Measurements from ENCODE around the gene OLR1.
"Not testable (repeated sequence)": the region's sequence is repeated elsewhere in the genome, so short reads cannot be mapped to it uniquely, and the experiment has no call there.

OLR1 gene

DNA sequence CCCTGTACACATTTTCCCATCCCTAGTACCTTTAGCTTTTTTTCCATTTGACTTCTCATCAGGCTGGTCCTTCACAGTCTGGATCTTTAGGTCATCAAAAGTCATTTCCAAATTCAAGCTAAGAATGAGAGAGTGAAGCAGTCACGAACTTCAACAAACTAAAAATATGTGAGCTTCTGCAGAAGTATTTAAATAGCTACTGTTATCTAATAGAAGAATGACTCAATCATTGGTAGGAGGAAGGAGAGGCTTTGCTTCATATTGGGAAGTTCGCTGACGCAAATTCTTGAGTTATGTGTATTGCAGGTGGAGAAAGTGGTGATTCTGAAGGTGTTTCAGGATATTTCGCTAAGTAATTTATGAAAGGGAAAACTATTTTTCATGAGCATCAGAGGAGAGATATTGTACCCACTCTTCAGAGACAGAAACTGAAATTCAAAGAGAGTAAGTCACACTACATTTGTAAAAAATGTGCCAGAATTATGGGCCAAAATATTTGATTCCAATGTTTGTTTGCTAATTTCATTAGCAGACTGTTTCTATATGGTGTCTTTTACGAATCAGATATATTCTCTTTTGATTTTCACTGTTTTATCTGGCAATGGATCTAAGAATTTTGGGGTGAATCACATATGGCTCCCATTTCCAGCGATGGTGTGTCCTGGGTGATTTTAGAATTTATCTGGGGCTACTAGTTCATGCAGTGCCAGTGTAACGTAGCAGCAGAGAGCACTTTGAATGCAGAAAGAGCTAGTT is at the start of gene OLR1:
Gene OLR1 (minus strand): TSS at position 160 of the 756 bp plus-strand sequence. CDS start 55 bp downstream, at position 105.
- DNase-seq, result no peak

DNA sequence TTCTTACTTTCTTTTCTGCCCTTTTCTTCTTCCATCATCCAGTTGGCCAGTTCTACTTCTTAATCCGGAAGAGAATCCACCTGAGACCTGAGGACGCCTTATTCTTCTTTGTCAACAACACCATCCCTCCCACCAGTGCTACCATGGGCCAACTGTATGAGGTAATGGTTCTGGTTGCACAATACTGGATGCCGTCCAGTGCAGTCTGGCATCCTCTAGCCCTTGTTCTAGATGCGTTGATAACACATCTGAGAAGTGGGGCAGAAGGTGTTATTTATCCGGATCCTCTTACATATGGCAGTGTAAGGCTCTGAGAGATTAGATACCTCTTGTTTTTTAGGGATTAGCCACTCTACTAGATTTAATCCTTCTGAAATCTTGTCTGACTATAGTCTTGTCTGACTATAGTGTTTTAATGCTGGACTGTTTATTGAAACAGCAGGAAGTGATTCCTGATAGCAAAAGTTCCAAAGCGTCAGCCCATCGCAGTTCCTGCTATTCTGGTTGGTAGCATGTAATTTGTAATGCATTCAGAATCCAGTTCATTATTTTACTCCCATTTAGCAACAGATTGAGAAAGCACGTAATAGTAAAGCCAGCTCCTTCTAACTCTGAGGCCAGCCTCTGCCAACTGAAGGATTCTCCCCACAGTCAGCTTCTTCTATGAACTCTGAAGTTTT is 48.6 kb upstream of the OLR1 start:
- no peak for DNase-seq

DNA sequence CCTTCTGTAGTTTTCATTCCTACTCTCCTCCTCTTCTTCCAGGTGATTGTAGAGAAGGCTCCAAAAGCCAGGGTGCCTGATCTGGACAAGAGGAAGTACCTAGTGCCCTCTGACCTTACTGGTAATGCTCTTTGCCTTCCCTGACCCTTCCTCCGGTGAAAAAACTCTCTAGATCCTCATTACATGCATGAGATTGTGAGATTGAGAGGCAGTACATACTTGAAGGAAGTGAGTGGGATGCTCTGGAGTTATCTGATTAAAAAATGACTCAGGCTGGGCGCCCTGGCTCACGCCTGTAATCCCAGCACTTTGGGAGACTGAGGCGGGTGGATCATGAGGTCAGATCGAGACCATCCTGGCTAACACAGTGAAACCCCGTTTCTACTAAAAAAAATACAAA is 46.1 kb upstream of the OLR1 start:
- no peak for DNase-seq

DNA sequence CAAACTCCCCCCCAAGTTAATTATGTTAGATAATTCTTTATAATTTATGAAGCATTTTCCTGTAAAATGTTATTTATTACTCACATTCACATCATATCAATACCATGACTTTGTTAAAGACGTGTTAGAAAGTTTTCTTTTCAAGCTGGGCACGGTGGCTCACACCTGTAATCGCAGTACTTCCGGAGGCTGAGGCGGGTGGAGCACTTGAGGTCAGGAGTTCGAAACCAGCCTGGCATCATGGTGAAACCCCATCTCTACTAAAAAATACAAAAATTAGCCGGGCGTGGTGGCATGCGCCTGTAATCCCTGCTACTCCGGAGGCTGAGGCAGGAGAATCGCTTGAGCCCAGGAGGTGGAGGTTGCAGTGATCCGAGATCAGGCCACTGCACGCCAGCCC is 44.0 kb upstream of the OLR1 start:
- not testable (repeated sequence) for DNase-seq

DNA sequence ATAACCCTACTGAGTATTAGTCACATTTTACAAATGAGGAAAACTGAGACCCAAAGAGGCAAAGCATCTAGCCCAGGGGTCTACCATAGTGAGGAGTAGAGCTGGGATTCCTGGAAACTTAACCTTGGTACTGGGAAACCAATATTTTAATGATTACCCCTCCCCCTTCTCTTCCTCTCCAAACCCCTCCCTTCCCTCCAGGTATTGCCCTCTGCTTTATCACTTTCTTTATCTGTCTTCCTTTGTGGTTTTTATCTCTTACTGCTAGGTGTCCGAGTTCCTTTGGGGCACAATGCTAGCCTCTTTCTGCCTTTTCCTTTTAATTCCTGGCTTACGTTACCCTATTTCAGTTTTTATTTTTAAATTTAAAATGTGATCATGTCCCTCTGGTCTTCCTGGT is 43.5 kb upstream of the OLR1 start:
- DNase-seq, result no peak

DNA sequence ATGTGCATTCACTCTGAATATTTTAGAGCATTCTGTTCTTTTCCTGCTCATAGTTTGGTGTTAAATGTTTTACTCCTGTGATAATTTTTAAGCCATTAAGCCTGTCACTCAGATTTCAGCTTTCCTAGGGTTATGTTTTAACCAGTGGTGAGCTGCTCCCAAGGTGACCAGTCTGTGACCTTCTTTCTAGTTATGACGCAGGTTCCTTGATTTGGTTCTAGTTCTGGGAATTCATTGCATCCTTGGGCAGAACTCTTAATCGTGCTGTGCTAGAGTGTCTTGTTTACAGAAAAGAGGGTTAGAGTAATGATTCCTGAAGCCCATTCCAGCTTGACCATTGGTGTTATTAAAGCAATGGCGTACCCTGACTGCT is 42.9 kb upstream of the OLR1 start:
- no peak for DNase-seq

DNA sequence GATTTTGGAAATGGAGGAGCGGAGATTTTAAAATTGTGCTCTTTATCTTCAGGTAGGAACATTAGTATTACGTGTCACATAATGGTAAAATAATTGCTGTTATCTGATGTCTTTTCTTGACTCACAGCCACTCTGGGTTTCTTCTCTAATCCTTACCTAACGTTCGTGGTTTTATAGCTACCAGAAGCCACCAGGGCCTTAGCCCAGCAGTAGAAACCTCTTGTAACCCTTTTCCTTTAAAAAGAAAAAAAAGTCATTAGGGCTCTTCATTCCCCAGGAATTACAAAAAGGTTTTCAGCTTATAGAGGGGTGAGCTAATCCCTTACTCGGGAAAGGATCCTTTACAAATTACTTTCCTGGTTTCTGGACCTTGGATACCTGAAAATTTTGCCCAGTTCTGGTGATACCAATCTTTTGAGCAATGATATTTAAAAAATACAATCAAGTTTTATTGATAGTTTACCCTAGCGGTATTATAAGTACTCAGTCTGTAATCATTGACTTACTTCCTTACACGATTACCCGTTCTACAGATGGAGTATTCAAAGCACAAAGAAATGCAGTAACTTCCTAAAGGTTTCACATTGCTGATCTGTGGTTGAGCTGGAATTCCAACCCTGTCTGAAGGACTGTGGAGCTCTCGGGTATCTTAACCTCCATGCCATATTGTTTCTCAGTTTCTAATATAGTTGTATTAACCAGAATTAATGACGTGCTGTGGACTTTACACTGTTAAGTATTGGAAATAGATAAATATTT is 42.4 kb upstream of the OLR1 start:
- DNase-seq, result no peak

DNA sequence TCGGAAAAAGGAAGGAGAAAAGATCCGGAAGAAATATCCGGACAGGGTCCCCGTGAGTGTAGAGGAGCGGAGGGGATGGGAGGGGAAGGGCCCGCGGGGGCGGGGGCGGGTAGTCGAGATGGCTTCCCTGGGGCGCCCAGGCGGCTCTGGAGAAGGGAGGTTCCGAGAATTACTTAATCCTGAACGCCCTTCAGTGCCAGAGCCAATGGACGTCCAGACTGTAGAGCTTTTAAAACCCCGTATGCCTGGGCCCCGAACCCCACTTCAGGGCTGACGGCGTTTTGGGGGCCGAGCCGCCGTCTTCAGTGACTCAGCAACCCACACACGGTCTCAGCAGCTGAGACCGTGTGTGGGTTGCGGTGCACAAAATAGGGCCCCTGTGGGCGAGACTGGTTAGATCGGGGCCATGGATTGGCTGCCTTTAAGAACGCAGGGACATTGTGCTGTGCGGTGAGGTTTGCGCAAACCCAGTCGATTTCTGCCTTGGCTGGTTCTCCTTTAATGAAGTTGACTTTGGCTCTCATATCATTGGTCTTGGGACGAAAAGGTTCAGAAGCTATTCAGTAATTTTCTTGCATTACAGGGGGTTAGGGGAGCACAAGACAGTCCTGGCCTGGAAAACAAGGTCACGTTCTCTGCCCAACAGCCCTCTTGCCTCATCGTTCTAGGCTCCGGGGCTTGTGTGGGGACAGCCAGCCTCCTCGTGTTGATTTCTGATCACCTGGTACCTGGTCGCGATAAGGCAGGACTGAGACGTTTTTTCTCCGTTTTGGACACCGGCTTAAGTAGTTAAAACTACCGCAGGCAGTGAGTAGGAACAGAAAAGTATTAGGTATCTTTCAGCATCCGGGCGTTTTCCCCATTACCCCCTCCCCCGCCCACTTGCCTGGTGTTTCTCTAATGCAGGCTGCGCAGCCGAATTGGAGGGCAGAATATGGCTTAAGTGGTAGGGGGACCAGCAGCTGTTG is 41.5 kb upstream of the OLR1 start:
- DNase-seq, result peak; percentile 87 to 92

DNA sequence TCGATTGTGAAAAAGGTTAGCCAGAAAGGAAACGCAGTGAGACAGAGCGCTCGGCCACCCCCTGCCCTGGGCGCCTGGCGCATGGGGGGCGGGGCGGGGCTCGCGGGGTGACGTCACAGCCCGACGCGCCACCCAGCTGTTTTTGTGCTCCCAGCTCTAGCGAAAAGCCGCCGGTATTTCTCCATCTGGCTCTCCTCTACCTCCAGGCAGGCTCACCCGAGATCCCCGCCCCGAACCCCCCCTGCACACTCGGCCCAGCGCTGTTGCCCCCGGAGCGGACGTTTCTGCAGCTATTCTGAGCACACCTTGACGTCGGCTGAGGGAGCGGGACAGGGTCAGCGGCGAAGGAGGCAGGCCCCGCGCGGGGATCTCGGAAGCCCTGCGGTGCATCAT is 40.8 kb upstream of the OLR1 start, which contains the start of gene GABARAPL1:
Gene GABARAPL1 (plus strand): TSS at position 139 of the 393 bp plus-strand sequence. CDS start 253 bp downstream, at position 392.
- DNase-seq, result peak; percentile 43 to 87

DNA sequence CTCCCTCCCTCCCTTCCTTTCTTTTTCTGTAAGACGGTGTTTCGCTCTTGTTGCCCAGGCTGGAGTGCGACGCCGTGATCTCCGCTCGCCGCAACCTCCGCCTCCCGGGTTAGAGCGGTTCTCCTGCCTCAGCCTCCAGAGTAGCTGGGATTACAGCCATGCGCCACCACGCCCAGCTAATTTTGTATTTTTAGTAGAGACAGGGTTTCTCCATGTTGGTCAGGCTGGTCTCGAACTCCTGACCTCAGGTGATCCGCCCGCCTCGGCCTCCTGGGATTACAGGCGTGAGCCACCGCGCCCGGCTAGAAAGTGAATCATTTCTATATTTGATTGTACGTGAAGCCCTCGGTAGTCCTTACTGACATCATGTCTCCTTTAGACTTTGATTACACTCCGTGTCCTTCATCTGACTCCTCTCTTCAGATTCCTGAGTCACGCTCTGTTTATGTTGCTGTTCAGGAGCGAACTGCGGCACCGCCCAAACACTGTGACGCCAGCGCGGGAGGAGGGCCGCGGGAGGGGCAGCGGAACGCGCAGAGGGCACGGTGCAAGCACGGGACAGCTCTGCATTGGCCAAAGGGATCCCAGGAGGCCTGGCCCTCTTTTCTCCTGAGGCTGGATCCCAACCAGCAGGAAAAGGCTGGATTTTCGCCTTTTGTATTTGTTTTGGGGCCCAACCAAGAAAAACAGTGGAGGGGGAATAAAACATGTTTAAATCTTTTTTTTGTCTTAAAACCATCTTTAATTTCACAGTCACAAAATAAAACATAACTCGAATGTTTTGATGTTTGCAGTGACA is 40.2 kb upstream of the OLR1 start:
- DNase-seq, result peak; percentile 69 to 90

DNA sequence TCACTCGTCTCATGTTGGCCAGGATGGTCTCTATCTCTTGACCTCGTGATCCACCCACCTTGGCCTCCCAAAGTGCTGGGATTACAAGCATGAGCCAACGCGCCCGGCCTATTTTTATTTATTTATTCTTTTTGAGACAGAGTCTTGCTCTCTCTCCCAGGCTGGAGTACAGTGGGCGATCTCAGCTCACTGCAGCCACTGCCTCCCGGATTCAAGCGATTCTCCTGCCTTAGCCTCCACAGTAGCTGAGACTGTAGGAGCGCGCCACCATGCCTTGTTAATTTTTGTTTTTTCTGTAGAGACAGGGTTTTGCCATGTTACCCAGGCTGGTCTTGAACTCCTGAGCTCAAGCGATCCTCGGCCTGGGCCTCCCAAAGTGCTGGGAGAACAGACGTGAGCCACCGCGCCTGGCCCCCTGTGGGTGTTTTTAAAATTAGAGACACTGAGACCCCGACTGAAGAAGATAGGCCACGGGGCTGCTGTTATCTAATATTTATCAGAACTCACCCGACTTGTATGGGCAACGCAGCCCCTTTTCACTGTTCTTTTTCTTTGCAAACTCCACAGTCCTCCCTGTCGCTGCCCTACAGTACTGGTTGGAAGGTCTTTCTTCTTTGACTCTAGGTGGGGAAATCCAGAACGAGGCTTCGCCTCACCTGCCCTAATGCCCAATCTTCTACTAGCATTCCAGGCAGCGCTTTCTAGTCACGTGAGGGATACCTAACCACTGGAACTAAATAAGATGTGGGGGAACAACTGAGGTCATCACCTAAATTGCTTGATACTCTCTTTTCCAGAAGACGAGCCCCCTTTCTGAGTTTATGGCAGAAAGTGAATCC is 39.4 kb upstream of the OLR1 start:
- DNase-seq, result no peak

DNA sequence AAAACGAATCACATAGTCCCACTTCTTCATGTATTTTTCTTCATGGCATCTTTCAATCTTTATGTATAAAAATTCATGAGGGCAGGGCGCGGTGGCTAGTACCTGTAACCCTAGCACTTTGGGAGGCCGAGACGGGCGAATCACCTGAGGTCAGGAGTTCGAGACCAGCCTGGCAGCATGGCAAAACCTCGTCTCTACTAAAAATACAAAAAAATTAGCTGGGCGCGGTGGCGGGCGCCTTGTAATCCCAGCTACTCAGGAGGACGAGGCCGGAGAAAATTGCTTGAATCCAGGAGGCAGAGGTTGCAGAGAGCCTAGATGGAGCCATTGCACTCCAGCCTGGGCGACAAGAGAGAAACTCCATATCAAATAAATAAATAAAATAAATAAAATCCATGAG is 38.3 kb upstream of the OLR1 start:
- DNase-seq, result no peak

DNA sequence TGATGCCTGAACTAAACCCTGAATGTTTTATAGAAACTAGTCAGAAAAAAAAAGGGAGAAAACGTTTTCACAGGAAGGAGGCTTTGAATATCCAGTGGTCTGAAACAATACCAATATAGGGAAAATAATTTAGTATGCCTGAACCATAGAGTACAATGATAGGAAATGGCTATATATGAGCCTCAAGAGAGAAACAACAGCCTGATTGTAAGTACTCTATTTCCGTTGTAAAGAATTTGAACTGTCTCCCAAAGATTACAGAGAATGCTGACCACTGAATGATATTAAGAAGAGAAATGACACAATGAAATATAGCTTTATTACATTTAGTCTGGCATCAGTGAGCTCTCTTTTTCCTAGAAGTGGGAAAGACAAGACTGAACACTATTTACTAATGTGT is 35.2 kb upstream of the OLR1 start:
- DNase-seq, result no peak

DNA sequence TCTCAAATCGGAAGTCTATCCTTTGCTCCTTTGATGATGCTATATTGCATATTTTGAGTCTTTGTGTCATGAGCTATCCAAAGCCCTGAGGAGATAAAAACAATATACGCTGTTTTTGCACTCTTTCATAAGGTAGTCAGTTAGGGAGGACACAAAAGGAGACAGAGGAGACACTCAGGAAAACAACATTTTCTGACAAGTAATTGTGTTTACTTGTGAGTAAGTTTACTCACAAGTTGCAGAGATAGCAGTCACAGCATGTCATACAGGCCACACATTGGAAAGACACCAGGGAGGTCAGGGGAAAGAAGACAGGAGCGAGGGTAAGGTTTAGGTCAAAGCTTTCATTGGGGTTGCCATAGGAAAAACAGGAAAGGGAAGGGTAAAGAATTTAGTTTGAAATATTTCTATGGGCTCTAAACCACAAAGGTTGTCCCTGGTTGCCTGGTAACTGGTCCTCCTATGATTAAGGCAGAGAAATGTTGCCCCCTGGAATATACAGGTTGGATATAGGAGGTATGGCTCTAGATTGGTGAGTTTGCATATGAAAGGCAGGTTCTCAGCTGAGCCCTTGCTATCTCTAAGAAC is 33.4 kb upstream of the OLR1 start:
- DNase-seq, result no peak

DNA sequence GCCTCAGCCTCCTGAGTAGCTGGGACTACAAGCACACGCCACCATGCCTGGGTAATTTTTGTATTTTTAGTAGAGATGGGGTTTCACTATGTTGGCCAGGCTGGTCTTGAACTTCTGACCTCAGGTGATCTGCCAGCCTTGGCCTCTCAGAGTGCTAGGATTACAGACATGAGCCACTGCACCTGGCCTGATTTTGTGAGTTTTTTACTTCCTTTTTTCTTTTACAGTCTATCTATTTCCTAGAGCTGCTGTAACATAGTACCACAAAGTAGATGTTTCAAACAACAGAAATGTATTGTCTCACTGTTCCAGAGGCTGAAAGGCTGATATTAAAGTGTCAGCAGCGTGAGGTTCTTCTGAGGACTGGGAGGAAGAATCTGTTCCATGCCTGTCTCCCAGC is 32.6 kb upstream of the OLR1 start:
- not testable (repeated sequence) for DNase-seq

DNA sequence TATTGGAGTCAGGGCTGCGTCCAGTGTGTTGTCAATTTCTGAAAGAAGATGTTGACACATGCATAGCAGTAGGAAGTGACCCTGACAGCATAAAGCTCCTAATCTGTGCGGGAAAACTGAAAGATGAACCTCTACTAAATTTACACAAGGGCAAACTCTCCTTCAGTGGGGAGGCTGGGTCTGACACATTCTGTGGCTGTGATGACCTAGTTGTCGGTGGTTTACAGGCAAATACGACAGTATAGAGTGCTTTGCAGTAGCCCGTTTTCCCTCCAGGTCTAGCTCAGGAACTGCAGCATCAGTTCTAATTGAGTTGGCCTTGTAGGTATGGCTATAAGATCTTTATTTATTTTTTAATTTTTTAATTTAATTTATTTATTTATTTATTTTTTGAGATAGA is 25.9 kb upstream of the OLR1 start:
- DNase-seq, result no peak

DNA sequence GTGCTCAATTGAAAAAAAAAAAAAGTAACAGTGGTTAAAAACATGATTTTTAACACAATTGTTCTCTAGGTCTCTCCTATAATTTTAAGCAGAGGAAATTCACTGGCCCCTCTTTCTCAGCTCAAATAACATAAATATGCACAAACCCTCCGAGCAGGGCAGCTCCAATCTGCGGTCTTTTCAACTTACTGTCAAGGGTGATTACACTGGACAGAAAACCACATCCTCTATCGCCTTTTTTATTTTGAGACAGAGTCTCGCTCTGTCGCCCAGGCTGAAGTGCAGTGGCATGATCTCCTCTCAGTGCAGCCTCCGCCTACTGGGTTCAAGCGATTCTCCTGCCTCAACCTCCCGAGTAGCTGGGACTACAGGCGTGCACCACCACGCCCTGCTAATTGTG is 24.3 kb upstream of the OLR1 start:
- peak in 1 of 2 donors; percentile 29 for DNase-seq

DNA sequence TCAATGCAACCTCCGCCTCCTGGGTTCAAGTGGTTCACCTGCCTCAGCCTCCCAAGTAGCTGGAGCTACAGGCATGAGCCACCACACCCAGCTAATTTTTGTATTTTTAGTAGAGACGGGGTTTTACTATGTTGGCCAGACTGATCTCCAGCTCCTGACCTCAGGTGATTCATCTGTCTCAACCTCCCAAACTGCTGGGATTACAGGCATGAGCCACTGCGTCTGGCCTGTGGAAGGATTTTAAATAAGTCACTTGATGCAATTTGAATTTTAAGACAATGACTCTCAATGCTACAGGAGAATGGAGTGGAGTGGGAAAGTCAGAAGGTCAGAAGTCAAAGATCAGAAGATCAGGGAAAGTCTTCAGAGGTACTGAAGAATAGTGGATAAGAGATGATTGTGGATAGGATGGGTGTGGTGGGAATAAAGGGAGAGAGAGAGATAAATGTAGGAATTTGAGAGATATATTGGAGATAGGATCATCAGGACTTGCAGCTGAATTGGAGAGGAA is 22.3 kb upstream of the OLR1 start:
- DNase-seq, result no peak

DNA sequence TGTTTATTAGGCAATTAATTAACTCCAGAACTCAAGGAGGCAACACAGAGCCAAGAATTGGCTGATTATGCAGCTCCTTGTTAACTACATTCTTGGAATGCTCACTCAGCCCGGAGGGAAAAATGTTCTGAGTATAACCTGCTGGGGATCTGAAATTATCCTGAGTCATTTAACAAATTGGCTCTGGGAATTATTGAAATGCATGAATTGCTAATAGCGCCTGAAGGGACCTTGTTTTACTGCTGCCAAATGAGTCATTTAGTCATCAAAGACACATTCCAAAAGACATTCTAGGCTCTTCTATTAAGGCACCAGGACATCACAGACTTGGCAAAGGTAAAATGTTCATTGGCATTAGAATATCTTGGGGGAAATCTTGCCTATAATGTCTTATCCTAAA is 19.9 kb upstream of the OLR1 start:
- no peak for DNase-seq

Measured in bone marrow (tissue), 2 donors.